ENCODE results near the gene CSTA.

CSTA gene, protein sequence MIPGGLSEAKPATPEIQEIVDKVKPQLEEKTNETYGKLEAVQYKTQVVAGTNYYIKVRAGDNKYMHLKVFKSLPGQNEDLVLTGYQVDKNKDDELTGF

DNA sequence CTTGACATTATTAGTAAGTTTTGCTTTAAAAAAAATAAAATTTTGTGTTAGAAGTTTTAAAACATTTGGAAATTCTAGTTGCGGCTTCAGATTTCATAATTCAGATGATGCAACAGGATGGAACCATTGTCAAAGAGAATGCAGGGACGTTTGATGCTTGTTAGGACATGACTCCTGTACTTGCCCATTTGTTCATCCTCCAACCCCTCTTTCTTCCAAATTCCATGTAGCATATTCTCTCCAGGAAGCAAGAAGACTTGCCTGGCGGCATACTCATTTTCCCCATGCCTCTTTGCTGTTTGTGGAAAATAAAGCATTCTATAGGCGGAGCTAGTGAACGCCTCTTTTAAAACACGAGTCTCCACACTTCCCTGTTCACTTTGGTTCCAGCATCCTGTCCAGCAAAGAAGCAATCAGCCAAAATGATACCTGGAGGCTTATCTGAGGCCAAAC lies at the start of gene CSTA:
TSS of gene CSTA (plus strand) at position 378 of the 453 bp plus-strand sequence. CDS start at position 423, 45 bp downstream.
- DNase-seq (ENCODE audit: low read depth) = no peak

DNA sequence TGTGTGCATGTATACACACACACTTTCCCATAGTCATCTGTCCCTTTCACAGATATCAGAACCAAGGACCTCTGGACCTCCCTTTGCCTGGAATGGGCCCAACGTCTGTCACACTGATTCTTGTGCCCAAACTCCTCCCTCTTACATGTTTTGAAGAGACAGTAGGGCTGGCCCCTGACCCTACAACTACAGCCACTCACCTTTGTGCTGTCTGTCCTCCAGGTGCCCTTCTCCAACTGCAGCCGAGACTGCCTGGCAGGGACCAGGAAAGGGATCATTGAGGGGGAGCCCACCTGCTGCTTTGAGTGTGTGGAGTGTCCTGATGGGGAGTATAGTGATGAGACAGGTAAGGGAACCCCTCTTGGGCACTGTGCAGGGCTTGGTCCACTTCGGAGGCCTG lies 43.2 kb upstream of the CSTA start:
- no peak for DNase-seq (ENCODE audit: low read depth)

DNA sequence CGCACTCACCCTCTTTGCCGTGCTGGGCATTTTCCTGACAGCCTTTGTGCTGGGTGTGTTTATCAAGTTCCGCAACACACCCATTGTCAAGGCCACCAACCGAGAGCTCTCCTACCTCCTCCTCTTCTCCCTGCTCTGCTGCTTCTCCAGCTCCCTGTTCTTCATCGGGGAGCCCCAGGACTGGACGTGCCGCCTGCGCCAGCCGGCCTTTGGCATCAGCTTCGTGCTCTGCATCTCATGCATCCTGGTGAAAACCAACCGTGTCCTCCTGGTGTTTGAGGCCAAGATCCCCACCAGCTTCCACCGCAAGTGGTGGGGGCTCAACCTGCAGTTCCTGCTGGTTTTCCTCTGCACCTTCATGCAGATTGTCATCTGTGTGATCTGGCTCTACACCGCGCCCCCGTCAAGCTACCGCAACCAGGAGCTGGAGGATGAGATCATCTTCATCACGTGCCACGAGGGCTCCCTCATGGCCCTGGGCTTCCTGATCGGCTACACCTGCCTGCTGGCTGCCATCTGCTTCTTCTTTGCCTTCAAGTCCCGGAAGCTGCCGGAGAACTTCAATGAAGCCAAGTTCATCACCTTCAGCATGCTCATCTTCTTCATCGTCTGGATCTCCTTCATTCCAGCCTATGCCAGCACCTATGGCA lies 41.1 kb upstream of the CSTA start:
- no peak for DNase-seq (ENCODE audit: low read depth)

DNA sequence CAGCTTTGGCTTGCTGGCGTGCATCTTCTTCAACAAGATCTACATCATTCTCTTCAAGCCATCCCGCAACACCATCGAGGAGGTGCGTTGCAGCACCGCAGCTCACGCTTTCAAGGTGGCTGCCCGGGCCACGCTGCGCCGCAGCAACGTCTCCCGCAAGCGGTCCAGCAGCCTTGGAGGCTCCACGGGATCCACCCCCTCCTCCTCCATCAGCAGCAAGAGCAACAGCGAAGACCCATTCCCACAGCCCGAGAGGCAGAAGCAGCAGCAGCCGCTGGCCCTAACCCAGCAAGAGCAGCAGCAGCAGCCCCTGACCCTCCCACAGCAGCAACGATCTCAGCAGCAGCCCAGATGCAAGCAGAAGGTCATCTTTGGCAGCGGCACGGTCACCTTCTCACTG lies 40.6 kb upstream of the CSTA start:
- DNase-seq (ENCODE audit: low read depth) = no peak

DNA sequence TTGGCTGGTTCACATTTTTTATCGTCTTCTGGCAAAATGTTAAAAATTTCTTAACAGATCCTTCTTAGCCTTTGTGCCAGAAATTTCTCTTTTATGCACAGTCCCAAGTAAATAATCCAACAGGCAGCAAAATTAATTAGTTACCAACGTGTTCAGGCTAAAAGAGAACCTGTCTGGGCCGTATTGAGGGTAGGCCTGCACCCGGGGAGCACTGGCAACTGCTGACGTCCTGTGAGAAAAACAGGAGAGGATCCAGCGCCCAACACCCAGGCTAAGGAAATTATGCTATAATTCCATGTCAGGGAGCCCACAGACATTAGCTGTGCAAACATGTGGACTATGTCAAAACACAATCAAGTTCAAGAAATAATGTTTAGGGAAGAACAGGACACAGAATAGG lies 30.7 kb upstream of the CSTA start:
- no peak for DNase-seq (ENCODE audit: low read depth)

DNA sequence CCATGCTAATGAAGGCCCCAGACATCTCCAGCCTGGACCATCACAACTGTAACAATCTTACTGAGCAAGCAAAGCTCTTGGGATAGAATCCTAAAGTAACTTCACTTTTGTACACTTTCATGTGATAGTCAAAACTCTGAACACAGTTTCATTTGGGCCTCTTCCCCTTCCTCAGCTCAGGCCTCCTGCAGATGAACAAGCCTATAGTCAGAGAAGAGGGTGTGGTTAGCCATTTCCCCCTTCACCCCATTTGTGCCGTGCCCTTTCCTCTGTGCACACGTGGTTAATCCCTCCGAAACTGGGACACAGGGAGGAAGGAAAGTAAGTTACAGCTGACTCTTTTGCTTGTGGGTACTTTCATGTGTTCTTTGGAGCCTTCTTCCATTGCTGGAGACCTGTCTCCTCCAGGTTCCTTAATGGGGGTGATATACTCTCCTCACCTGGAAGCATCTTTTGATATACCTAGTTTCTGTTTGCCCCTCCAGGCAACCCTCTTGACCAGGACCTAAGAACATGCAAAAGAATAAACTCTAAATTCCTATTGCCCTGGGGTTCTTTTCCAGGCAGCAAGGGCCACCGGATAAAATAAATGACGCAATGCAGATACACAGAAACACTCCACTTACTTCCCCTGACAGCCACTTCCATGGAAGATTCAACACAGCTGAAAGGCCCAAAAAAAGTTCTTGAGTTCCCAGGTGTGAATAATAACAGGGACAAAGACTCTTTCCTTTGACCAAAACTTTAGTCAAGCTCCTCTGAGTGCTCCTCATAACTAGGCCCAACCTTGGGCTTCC lies 29.6 kb upstream of the CSTA start:
- no peak for DNase-seq (ENCODE audit: low read depth)

DNA sequence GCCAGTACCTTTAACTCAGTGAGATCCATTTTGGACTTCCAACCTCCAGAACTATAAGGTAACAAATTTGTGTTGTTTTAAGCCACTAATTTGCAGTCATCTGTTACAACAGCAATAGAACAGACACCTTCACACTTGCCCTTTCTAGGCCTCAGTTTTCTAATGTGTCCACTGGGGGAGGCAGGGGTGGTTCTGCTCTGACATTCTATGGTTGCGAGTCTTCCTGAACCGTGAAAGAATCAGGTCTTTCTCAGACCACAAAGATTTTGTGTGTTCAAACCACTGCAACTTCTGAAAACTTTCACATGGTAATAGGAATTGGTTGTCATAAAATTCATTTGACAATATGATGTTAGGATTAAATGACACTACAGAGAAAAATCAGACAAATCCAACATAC lies 26.8 kb upstream of the CSTA start:
- DNase-seq (ENCODE audit: low read depth) = peak; percentile 12

DNA sequence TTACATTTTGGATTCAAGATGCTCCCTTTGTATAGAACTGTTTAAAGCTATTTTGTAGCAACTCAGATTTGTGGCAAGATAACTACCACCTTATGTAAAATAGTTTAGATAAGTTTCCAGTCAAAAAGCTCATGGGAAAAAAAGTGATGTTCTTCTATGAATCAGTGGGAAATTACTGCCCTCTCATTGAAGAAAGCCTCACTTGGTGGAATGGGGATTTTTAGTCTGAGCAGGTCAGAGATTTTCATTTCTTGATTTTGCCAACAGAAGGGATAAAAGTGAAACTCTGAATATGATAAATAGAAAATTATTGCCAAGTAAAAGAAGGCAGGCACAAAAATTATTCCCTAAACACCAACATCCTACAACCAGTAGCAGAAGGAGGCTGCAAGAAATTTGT lies 25.8 kb upstream of the CSTA start:
- no peak for DNase-seq (ENCODE audit: low read depth)

DNA sequence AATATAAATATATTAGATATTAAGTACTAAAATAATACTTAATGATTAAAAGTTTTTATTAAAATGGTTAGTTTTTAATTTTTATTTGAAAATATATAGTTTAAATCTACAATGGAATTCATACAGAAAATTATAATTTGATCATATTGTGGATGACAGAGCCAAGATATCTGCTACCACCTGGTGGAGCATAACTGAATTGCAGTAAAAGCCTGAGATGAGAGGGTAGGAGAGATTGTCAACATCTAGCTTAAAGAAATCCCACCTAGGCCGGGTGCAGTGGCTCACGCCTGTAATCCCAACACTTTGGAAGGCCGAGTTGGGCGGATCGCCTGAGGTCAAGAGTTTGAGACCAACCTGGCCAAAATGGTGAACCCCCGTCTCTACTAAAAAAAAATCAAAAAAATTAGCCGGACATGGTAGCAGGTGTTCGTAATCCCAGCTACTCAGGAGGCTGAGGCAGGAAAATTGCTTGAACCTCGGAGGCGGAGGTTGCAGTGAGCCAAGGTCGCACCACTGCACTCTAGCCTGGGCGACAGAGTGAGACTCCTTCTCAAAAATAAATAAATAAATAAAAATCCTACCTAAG lies 25.1 kb upstream of the CSTA start:
- DNase-seq (ENCODE audit: low read depth) = peak; percentile 18

DNA sequence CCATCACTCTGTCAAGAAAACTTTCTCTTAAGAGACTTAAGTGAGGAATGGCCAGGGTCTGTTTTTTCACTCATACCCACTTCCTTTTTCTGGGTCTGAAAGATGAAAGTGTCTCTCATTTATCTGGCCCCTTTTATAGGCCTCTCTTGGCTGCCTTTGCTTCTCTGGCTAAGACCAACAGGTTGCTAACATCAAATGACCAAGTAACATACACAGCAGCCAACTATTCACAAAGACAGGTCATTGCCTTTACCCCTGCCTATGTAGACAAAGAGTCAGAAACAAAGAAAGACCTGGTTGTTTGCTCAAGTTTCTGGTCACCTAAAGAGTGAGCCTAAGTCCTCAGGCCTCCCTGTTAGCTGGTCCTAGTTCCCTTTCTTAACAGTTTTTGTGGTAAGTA lies 24.0 kb upstream of the CSTA start:
- no peak for DNase-seq (ENCODE audit: low read depth)

DNA sequence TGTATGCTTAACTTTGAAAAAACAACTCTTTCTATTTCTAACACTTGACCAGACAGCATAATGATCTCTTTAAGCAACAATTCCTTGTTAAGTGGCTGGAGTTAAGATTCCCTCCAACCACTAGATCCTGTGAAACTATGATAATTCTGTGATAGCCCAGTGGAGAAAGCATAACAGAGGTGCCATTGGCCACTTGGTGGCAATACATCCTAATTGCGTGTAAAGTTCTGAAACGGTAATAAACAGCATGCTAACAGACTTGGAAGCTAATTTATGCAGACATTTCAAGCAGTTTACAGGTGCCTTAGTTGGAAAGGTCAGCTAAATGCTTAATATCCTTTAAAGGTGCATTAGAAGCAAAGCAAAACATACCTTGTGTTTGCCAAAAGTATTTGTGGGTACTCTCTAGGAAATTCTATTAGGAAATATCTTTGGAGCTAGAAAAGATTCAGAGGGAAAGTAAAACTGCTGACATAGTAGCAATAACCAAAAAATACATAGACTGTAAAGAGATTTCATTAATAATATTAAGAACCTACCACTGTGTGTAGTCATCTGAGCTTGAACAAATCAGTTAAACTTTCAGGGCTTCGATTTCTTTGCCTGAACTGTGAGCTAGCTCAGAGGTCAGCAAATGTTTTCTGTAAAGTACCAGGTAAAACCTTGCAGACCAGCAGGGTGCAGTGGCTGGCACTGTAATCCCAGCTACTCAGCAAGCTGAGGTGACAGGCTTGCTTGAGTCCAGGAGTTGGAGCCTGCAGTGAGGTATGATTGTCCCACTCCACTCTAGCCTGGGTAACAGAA lies 19.0 kb upstream of the CSTA start:
- no peak for DNase-seq (ENCODE audit: low read depth)

DNA sequence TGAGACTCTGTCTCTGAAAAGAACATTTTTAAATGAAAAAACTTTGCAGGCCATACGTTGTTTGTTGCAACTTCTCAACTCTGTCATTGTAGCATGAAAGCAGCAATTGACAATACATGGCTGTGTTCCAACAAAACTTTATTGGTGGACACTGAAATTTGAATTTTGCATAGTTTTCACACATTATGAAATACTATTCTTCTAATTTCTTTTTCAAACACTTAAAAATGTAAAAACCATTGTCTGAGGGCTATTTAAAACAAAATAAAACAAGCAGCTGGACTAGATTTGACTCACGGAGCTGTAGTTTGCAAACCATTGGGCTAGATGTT lies 18.5 kb upstream of the CSTA start:
- no peak for DNase-seq (ENCODE audit: low read depth)

DNA sequence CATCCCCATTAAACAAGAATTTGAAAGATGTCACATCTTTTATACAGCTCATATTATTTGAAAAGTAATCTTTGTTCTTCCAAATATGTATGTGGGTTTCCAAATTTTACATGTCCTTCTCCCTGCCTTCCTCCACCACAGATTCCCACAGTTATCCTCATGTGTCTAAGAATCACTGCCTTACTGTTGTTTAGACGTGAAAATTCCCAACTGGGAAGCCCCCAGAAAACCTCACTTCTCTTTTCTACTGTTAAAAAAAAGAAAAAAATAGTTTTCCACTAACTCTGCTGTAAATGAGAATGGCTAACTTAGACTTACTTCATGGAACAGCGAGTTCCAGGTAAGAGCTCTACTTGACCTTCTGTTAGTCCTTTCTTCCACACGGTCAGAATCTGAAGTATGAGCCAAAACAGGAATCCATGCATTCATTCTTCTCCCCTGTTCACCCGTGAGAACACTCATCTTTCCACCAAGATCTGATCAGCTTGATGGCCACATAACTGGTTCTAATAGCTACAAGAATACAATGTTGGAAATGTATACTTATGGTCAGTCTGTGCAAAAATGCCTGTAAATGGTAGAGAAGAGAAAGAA lies 17.9 kb upstream of the CSTA start:
- no peak for DNase-seq (ENCODE audit: low read depth)

DNA sequence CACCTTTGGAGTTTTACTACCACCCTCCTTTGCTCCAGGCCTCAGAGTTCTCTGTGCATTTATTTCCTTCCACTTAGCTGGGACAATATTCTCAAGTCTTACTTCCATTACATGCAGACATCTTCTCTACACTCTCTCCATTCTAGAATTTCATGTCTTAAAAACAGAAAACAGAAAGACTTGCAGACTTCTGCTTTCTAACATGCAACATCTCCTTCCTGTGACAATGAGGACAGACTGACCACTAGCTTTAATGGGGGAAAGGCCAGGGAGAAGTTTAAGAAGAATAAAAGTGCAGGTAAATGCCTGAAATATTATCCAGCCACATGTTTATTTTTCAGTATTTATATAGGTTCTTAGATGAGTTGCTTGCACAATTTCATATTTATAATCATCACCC lies 17.1 kb upstream of the CSTA start:
- DNase-seq (ENCODE audit: low read depth) = no peak

DNA sequence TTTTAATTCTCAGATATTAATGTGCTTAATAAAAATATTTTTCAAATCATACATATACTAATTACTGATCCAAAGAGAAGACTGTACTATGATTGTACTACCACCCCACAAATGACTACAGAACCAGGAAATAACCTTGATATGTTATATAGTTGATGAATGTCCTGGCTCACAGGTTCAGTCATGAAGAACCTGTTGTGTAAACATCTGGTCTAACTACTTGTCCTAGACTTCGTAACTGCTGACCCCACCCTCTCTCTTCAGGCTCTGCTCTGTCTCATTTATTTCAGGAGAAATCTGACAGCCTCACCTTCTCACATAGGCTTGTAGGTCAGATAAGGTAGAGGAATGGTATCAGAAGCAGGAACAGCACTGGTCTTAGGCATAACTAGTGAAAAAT lies 14.7 kb upstream of the CSTA start:
- DNase-seq (ENCODE audit: low read depth) = no peak

DNA sequence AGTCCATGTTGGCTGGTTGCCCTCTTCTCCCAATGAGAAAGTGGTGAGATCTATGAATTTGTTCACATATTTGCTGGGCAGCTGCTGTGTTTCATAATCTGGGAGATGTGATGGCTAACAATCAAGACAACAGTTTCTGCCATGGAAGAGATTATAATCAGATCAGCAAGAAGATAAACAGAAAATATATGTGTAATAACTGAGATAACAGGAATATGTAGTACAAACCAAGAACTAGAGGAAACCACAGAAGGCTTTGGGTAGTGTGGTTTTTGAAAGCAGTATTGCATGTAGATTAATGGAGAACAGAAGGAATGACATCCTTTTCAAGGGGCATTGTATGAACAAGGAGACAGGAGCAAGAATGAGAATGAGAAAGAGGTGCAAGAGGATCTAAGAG lies 12.2 kb upstream of the CSTA start:
- no peak for DNase-seq (ENCODE audit: low read depth)

DNA sequence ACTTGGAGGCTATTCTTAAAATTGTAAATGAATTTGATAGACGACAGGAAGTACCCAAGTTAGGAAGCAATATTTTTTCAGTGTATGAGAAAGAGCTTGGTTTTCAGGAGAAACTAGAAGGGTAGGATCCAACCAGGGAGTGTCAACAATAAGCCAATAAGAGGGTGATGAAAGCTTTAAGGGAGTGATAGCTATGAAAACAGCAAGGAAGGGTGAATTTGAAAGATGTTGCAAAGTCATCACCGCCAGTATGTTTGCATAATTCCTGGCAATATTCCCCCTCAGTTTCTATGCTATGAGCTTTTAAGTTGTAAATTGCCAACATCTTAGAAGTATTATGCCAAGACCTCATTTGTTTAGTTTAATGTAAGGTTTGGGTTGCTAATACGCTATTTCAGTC lies 11.8 kb upstream of the CSTA start:
- no peak for DNase-seq (ENCODE audit: low read depth)

DNA sequence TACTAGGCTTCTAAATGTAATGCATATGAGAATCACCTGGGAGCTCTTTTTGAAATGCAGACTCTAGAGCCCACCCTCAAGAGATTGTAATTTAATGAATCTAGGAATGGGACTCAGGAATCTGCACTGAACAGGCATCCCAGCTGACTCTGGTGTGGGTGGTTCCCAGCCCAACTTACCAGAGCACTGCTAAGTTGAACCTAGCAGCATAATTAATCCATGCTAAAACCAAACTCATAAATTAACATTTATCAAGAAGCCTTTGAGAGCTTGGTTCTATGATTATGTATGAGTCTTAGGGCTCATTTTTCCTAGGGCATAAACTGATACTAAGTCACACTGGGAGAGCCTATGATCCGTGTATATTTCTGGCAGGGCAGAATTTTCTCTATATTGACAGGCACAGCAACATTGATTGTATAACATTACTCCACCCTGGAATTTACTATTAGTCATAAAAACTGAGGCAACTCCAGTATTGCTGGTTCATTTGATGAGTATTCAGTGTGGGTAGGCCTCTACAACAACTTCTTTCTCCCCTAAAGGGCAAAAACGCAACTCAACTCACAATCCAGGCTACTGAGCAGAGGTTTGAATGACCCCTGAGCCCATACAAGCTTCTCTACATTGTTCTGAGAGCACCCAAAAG lies 10.7 kb upstream of the CSTA start:
- no peak for DNase-seq (ENCODE audit: low read depth)

DNA sequence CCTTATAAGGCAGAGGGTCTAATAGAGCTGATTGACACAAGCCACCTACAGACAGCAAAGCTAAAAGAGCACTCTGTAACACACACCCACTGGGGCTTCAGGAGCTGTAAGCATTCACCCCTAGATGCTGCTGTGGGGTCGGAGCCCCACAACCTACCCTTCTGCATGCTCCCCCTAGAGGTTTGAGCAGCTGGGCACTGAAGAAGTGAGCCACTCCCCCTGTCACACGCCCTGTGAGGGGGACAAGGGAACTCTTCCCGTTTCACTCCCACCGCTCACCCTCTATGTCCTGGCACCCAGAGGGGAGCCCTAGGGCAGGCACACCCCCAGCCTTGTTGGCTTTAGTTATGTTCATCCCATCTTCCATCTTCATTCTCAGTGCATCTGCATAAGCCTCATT lies 9.4 kb upstream of the CSTA start:
- no peak for DNase-seq (ENCODE audit: low read depth)

DNA sequence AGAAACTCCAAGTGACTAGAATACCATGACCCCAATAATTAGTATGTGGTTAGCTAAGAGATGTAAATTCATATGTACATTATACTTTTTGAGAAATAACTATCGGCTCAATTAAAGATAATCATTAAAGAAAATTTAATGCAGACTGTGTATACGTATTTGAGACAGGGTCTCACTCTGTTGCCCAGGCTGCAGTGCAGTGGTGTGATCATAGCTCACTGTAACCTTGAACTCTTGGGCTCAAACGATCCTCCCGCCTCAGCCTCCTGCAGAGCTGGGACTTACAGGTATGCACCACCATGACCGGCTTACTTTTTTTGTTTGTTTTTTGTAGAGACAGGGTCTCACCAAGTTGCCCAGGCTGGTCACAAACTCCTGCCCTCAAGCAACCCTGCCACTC lies 8.7 kb upstream of the CSTA start:
- no peak for DNase-seq (ENCODE audit: low read depth)

DNA sequence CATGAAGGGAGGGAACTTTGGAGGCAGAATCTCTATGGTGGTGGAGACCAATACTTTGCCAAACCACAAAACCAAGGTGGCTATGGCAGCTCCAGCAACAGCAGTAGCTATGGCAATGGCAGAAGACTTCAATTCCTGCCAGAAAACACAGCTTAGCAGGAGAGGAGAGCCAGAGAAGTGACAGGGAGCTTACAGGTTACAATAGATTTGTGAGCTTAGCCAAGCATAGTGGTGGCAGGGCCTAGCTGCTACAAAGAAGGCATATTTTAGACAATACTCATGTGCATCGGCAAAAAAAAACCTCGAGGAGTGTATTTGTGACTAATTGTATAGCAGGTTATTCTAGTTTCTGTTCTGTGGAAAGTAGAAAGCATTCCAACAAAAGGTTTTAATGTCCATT lies 6.4 kb upstream of the CSTA start:
- DNase-seq (ENCODE audit: low read depth) = no peak

All from activated T-cell treated with anti-CD3 and anti-CD28 coated beads for 48 hours (primary cell).